ENCODE data around the gene FSTL3. TPM values are rescaled to one million over a fixed set of nuclear protein-coding genes. Genes with fewer than 3 reads are reported as not detected.

Gene FSTL3
- polyA plus RNA-seq, 1 of the 3 experiments (the other 2 are of a cell fraction) = 64.4 TPM

GRCh38 chr19:651114-651818 is 24.9 kb upstream of the FSTL3 start:
- no peak overlapping the region for H3K4me2 ChIP-seq
- no peaks in the 10 kb centered on the region for H3F3A ChIP-seq (replicated peaks; ENCODE audit: insufficient read depth)
- H3K79me2 ChIP-seq (ENCODE audit: insufficient read depth) = peaks cover 47% of the 10 kb centered on the region
- ChIA-PET POLR2A (no interaction called here), CTCF (no interaction called here)
- H3K9me2 ChIP-seq = no peaks in the 10 kb centered on the region
- no peak overlapping the region for H3K27ac ChIP-seq (ENCODE audit: low read depth in 2 of 2, low read length in 1 of 2)
- WGBS (ENCODE audit: low lambda C conversion rate) = 97% methylated on average over 41 of the region's 58 CpGs
- H3K9me3 ChIP-seq = no peaks in the 10 kb centered on the region
- no peak for DNase-seq
- no peak overlapping the region for H3K9ac ChIP-seq
- no peak overlapping the region for H2AFZ ChIP-seq (ENCODE audit: low read depth)
- peaks cover 45% of the 10 kb centered on the region for H4K20me1 ChIP-seq (ENCODE audit: insufficient read depth)
- H3K27me3 ChIP-seq (ENCODE audit: insufficient read depth) = no peaks in the 10 kb centered on the region
- peaks cover 0 to 47% of the 10 kb centered on the region in 2 experiments for H3K36me3 ChIP-seq (replicated peaks in 1 of 2; ENCODE audit: control insufficient read depth in 1 of 2, insufficient read depth in 2 of 2, low read length in 1 of 2)
- no peak for TF ChIP-seq JUND (IDR thresholded peaks at IDR 0.05)
- TF ChIP-seq MXI1 (IDR thresholded peaks at IDR 0.05; ENCODE audit: low read depth, low read length) = no peak
- no peak for TF ChIP-seq RFX5 (IDR thresholded peaks at IDR 0.05; ENCODE audit: low read length)
- no peak for TF ChIP-seq EP300 (IDR thresholded peaks at IDR 0.05; ENCODE audit: borderline replicate concordance in 1 of 2, low read depth in 1 of 2, low read length in 1 of 2)
- TF ChIP-seq POLR2AphosphoS5 (IDR thresholded peaks at IDR 0.05; ENCODE audit: low read depth, low read length) = no peak
- TF ChIP-seq RCOR1 (IDR thresholded peaks at IDR 0.05; ENCODE audit: low read length) = no peak
- no peak for TF ChIP-seq SIN3A (IDR thresholded peaks at IDR 0.05; ENCODE audit: borderline replicate concordance, low read depth, low read length)
- TF ChIP-seq FOXM1 (IDR thresholded peaks at IDR 0.05; ENCODE audit: low read depth) = no peak
- TF ChIP-seq USF2 (IDR thresholded peaks at IDR 0.05; ENCODE audit: borderline replicate concordance, low read depth, low read length) = no peak
- no peak for TF ChIP-seq MAX (IDR thresholded peaks at IDR 0.05; ENCODE audit: low read depth)
- H3K4me1 ChIP-seq (ENCODE audit: control insufficient read depth in 1 of 2, insufficient read depth in 2 of 2, low read depth in 1 of 2, low read length in 1 of 2) = no peaks in the 10 kb centered on the region
- H3K4me3 ChIP-seq (ENCODE audit: low read depth in 2 of 2, low read length in 1 of 2) = no peak overlapping the region

- Histone ChIP-seq H3K4me3 (ENCODE audit: low read depth in 2 of 2, low read length in 1 of 2) (no peak overlapping the region), H3K36me3 (replicated peaks in 1 of 2; ENCODE audit: control insufficient read depth in 1 of 2, insufficient read depth in 2 of 2, low read length in 1 of 2) (peaks cover 0 to 40% of the 10 kb centered on the region in 2 experiments), H3K9ac (no peak overlapping the region), H4K20me1 (ENCODE audit: insufficient read depth) (peaks cover 52% of the 10 kb centered on the region), H3K9me3 (no peaks in the 10 kb centered on the region), H3K27me3 (ENCODE audit: insufficient read depth) (no peaks in the 10 kb centered on the region), H3F3A (replicated peaks; ENCODE audit: insufficient read depth) (no peaks in the 10 kb centered on the region), H3K27ac (ENCODE audit: low read depth in 2 of 2, low read length in 1 of 2) (no peak overlapping the region), H2AFZ (ENCODE audit: low read depth) (no peak overlapping the region), H3K79me2 (ENCODE audit: insufficient read depth) (peaks cover 55% of the 10 kb centered on the region), H3K4me1 (ENCODE audit: control insufficient read depth in 1 of 2, insufficient read depth in 2 of 2, low read depth in 1 of 2, low read length in 1 of 2) (no peaks in the 10 kb centered on the region), H3K9me2 (no peaks in the 10 kb centered on the region), H3K4me2 (no peak overlapping the region)
- ChIA-PET POLR2A (no interaction called here), CTCF (no interaction called here)
- no peak for DNase-seq
- WGBS (ENCODE audit: low lambda C conversion rate) = 92% methylated on average over 24 of the region's 24 CpGs
- no peak for TF ChIP-seq CHD2 (IDR thresholded peaks at IDR 0.05; ENCODE audit: low read length, partially characterized antibody)
- TF ChIP-seq POLR2AphosphoS5 (IDR thresholded peaks at IDR 0.05; ENCODE audit: low read depth, low read length) = no peak
- no peak for TF ChIP-seq USF2 (IDR thresholded peaks at IDR 0.05; ENCODE audit: borderline replicate concordance, low read depth, low read length)
- TF ChIP-seq CTCF (IDR thresholded peaks at IDR 0.05) = no peak
- TF ChIP-seq RFX5 (IDR thresholded peaks at IDR 0.05; ENCODE audit: low read length) = no peak
- TF ChIP-seq SIN3A (IDR thresholded peaks at IDR 0.05; ENCODE audit: borderline replicate concordance, low read depth, low read length) = no peak
- no peak for TF ChIP-seq PBX3 (IDR thresholded peaks at IDR 0.05)
- TF ChIP-seq TEAD4 (IDR thresholded peaks at IDR 0.05; ENCODE audit: borderline replicate concordance, insufficient read depth) = no peak
- TF ChIP-seq EZH2phosphoT487 (IDR thresholded peaks at IDR 0.05; ENCODE audit: borderline replicate concordance, low read depth) = no peak
- no peak for TF ChIP-seq ELF1 (IDR thresholded peaks at IDR 0.05)
- TF ChIP-seq REST (IDR thresholded peaks at IDR 0.05; ENCODE audit: low read depth, low read length) = no peak
- no peak for TF ChIP-seq RAD21 (IDR thresholded peaks at IDR 0.05; ENCODE audit: low read length)
Observed at GRCh38 chr19:651991-652390, 24.2 kb upstream of the FSTL3 start.
